ENCODE results near the gene CEP55. TPM values are rescaled to one million over a fixed set of nuclear protein-coding genes. Genes with fewer than 3 reads are reported as not detected.

Gene CEP55
- total RNA-seq, 1 donor: 4.7 TPM

GRCh38 chr10:93565446-93565845 is 69.0 kb downstream of the CEP55 start:
- no peak overlapping the region for H3K27ac ChIP-seq (ENCODE audit: low read depth, low read length)
- H3K4me2 ChIP-seq (ENCODE audit: insufficient read depth, low read length): no peak overlapping the region
- no peak for DNase-seq (ENCODE audit: insufficient read length, low spot score, missing footprints)
- no peaks in the 10 kb centered on the region for H3K79me2 ChIP-seq (ENCODE audit: insufficient read depth, low read length)
- no peaks in the 10 kb centered on the region for H3K4me1 ChIP-seq (ENCODE audit: insufficient read depth, low read length)
- H3K4me3 ChIP-seq (ENCODE audit: insufficient read depth, low read length): no peak overlapping the region
- no peaks in the 10 kb centered on the region for H3K9me3 ChIP-seq (ENCODE audit: low read depth, low read length)
- peaks cover 60% of the 10 kb centered on the region for H3K27me3 ChIP-seq (ENCODE audit: insufficient read depth, low read length)
- H2AFZ ChIP-seq (ENCODE audit: low read length): no peak overlapping the region
- H4K20me1 ChIP-seq (ENCODE audit: insufficient read depth, low read length): no peaks in the 10 kb centered on the region
- no peak for TF ChIP-seq CTCF (IDR thresholded peaks at IDR 0.05; ENCODE audit: extremely low read depth, low read depth, low read length)
- H3K36me3 ChIP-seq (ENCODE audit: insufficient read depth, low read length): no peaks in the 10 kb centered on the region

- Histone ChIP-seq H3K4me2 (ENCODE audit: insufficient read depth, low read length) (peak within 1 kb of the TSS; percentile 28), H3K27ac (ENCODE audit: low read depth, low read length) (no peak within 1 kb of the TSS), H3K4me3 (ENCODE audit: insufficient read depth, low read length) (no peak within 1 kb of the TSS), H2AFZ (ENCODE audit: low read length) (no peak within 1 kb of the TSS), H3K27me3 (ENCODE audit: insufficient read depth, low read length) (peaks cover 71% of the 10 kb centered on the region), H3K36me3 (ENCODE audit: insufficient read depth, low read length) (no peaks in the 10 kb centered on the region), H4K20me1 (ENCODE audit: insufficient read depth, low read length) (no peaks in the 10 kb centered on the region), H3K4me1 (ENCODE audit: insufficient read depth, low read length) (no peaks in the 10 kb centered on the region), H3K79me2 (ENCODE audit: insufficient read depth, low read length) (no peaks in the 10 kb centered on the region), H3K9me3 (ENCODE audit: low read depth, low read length) (no peaks in the 10 kb centered on the region)
- no peak for DNase-seq (ENCODE audit: insufficient read length, low spot score, missing footprints)
- TF ChIP-seq CTCF (IDR thresholded peaks at IDR 0.05; ENCODE audit: extremely low read depth, low read depth, low read length): no peak
These were observed 70.2 kb downstream of the CEP55 start, which contains the start of gene FFAR4 for GRCh38 chr10:93566435-93567276. FFAR4 (plus strand) TSS chr10:93566665; CDS start chr10:93566721, 56 bp downstream.

GRCh38 chr10:93567277-93568104 is 71.1 kb downstream of the CEP55 start:
- Histone ChIP-seq H3K36me3 (ENCODE audit: insufficient read depth, low read length) (no peaks in the 10 kb centered on the region), H3K9me3 (ENCODE audit: low read depth, low read length) (no peaks in the 10 kb centered on the region), H3K79me2 (ENCODE audit: insufficient read depth, low read length) (no peaks in the 10 kb centered on the region), H3K27me3 (ENCODE audit: insufficient read depth, low read length) (peaks cover 80% of the 10 kb centered on the region), H4K20me1 (ENCODE audit: insufficient read depth, low read length) (no peaks in the 10 kb centered on the region), H3K4me2 (ENCODE audit: insufficient read depth, low read length) (no peak overlapping the region), H2AFZ (ENCODE audit: low read length) (no peak overlapping the region), H3K4me3 (ENCODE audit: insufficient read depth, low read length) (no peak overlapping the region), H3K27ac (ENCODE audit: low read depth, low read length) (no peak overlapping the region), H3K4me1 (ENCODE audit: insufficient read depth, low read length) (no peaks in the 10 kb centered on the region)
- no peak for DNase-seq (ENCODE audit: insufficient read length, low spot score, missing footprints)
- no peak for TF ChIP-seq CTCF (IDR thresholded peaks at IDR 0.05; ENCODE audit: extremely low read depth, low read depth, low read length)

GRCh38 chr10:93568105-93568390 is 71.6 kb downstream of the CEP55 start:
- Histone ChIP-seq H2AFZ (ENCODE audit: low read length) (no peak overlapping the region), H3K4me3 (ENCODE audit: insufficient read depth, low read length) (no peak overlapping the region), H3K27ac (ENCODE audit: low read depth, low read length) (no peak overlapping the region), H3K36me3 (ENCODE audit: insufficient read depth, low read length) (no peaks in the 10 kb centered on the region), H3K27me3 (ENCODE audit: insufficient read depth, low read length) (peaks cover 85% of the 10 kb centered on the region), H3K79me2 (ENCODE audit: insufficient read depth, low read length) (no peaks in the 10 kb centered on the region), H3K4me1 (ENCODE audit: insufficient read depth, low read length) (no peaks in the 10 kb centered on the region), H3K9me3 (ENCODE audit: low read depth, low read length) (no peaks in the 10 kb centered on the region), H3K4me2 (ENCODE audit: insufficient read depth, low read length) (no peak overlapping the region), H4K20me1 (ENCODE audit: insufficient read depth, low read length) (no peaks in the 10 kb centered on the region)
- TF ChIP-seq CTCF (IDR thresholded peaks at IDR 0.05; ENCODE audit: extremely low read depth, low read depth, low read length): no peak
- DNase-seq (ENCODE audit: insufficient read length, low spot score, missing footprints): no peak
